ENCODE measurements around the gene LAMC1. TPM values are rescaled to one million over a fixed set of nuclear protein-coding genes. Genes with fewer than 3 reads are reported as not detected.

LAMC1 gene
- polyA plus RNA-seq, 1 of the 3 experiments (the other 2 are of a cell fraction): 101 TPM

GRCh38 chr1:183137782-183138181 is 114.6 kb downstream of the LAMC1 start:
- DNase-seq: no peak
- WGBS (ENCODE audit: low lambda C conversion rate): 75% methylated on average over 3 of the region's 3 CpGs
- H3K4me1 ChIP-seq (ENCODE audit: control insufficient read depth in 1 of 2, insufficient read depth in 2 of 2, low read depth in 1 of 2, low read length in 1 of 2): peaks cover 0 to 6% of the 10 kb centered on the region in 2 experiments; a peak in 2 of 4 replicates
- TF ChIP-seq FOXM1 (IDR thresholded peaks at IDR 0.05; ENCODE audit: low read depth): no peak
- TF ChIP-seq NFIC (IDR thresholded peaks at IDR 0.05; ENCODE audit: borderline replicate concordance): no peak
- no peak for TF ChIP-seq TAF1 (IDR thresholded peaks at IDR 0.05; ENCODE audit: borderline replicate concordance, low read depth, low read length)
- no peaks in the 10 kb centered on the region for H3F3A ChIP-seq (replicated peaks; ENCODE audit: insufficient read depth)
- H3K9me2 ChIP-seq: no peaks in the 10 kb centered on the region
- CTCF ChIA-PET: no interaction called here
- H3K27ac ChIP-seq (ENCODE audit: low read depth in 2 of 2, low read length in 1 of 2): no peak overlapping the region
- H3K36me3 ChIP-seq (replicated peaks in 1 of 2; ENCODE audit: control insufficient read depth in 1 of 2, insufficient read depth in 2 of 2, low read length in 1 of 2): peaks cover 83 to 90% of the 10 kb centered on the region in 2 experiments
- H3K4me2 ChIP-seq: no peak overlapping the region
- no peak overlapping the region for H3K9ac ChIP-seq
- no peaks in the 10 kb centered on the region for H3K79me2 ChIP-seq (ENCODE audit: insufficient read depth)
- H3K4me3 ChIP-seq (ENCODE audit: low read depth in 2 of 2, low read length in 1 of 2): no peak overlapping the region
- H3K27me3 ChIP-seq (ENCODE audit: insufficient read depth): no peaks in the 10 kb centered on the region
- H3K9me3 ChIP-seq: no peaks in the 10 kb centered on the region
- no peak overlapping the region for H2AFZ ChIP-seq (ENCODE audit: low read depth)
- H4K20me1 ChIP-seq (ENCODE audit: insufficient read depth): no peaks in the 10 kb centered on the region
- POLR2A ChIA-PET: no interaction called here

GRCh38 chr1:183138301-183138700 is 115.1 kb downstream of the LAMC1 start:
- Histone ChIP-seq H3K4me3 (ENCODE audit: low read depth in 2 of 2, low read length in 1 of 2) (no peak overlapping the region), H3F3A (replicated peaks; ENCODE audit: insufficient read depth) (peaks cover 2% of the 10 kb centered on the region), H3K79me2 (ENCODE audit: insufficient read depth) (no peaks in the 10 kb centered on the region), H3K4me1 (ENCODE audit: control insufficient read depth in 1 of 2, insufficient read depth in 2 of 2, low read depth in 1 of 2, low read length in 1 of 2) (peaks cover 0 to 6% of the 10 kb centered on the region in 2 experiments; a peak in 2 of 4 replicates), H4K20me1 (ENCODE audit: insufficient read depth) (no peaks in the 10 kb centered on the region), H3K36me3 (replicated peaks in 1 of 2; ENCODE audit: control insufficient read depth in 1 of 2, insufficient read depth in 2 of 2, low read length in 1 of 2) (peaks cover 85 to 90% of the 10 kb centered on the region in 2 experiments), H3K9ac (no peak overlapping the region), H3K4me2 (no peak overlapping the region), H3K27me3 (ENCODE audit: insufficient read depth) (no peaks in the 10 kb centered on the region), H3K9me3 (no peaks in the 10 kb centered on the region), H3K27ac (ENCODE audit: low read depth in 2 of 2, low read length in 1 of 2) (peak overlapping the region in 1 of 2 experiments; percentile 43; a peak in 1 of 4 replicates), H3K9me2 (no peaks in the 10 kb centered on the region), H2AFZ (ENCODE audit: low read depth) (no peak overlapping the region)
- TF ChIP-seq CTCF (IDR thresholded peaks at IDR 0.05) (no peak), RXRA (IDR thresholded peaks at IDR 0.05; ENCODE audit: borderline replicate concordance, low read depth) (no peak), CHD2 (IDR thresholded peaks at IDR 0.05; ENCODE audit: low read length, partially characterized antibody) (no peak), TAF1 (IDR thresholded peaks at IDR 0.05; ENCODE audit: borderline replicate concordance, low read depth, low read length) (no peak), JUND (IDR thresholded peaks at IDR 0.05) (no peak), SIN3A (IDR thresholded peaks at IDR 0.05; ENCODE audit: borderline replicate concordance, low read depth, low read length) (no peak), USF2 (IDR thresholded peaks at IDR 0.05; ENCODE audit: borderline replicate concordance, low read depth, low read length) (no peak), NRF1 (IDR thresholded peaks at IDR 0.05; ENCODE audit: low read depth, low read length) (no peak), SMC3 (IDR thresholded peaks at IDR 0.05; ENCODE audit: low read depth, low read length) (no peak), ZBTB33 (IDR thresholded peaks at IDR 0.05; ENCODE audit: borderline replicate concordance, low read depth) (no peak), FOSL2 (IDR thresholded peaks at IDR 0.05; ENCODE audit: borderline replicate concordance, low read depth) (no peak), GABPA (IDR thresholded peaks at IDR 0.05; ENCODE audit: low read depth) (no peak), NFIC (IDR thresholded peaks at IDR 0.05; ENCODE audit: borderline replicate concordance) (no peak), FOXJ3 (CRISPR knock-in tag; IDR thresholded peaks at IDR 0.05) (no peak), MEF2A (IDR thresholded peaks at IDR 0.05; ENCODE audit: borderline replicate concordance, low read depth) (no peak), EZH2phosphoT487 (IDR thresholded peaks at IDR 0.05; ENCODE audit: borderline replicate concordance, low read depth) (no peak), ELF1 (IDR thresholded peaks at IDR 0.05) (no peak), POLR2AphosphoS5 (IDR thresholded peaks at IDR 0.05; ENCODE audit: low read depth, low read length) (no peak), USF1 (IDR thresholded peaks at IDR 0.05; ENCODE audit: borderline replicate concordance, low read depth) (no peak), FOXM1 (IDR thresholded peaks at IDR 0.05; ENCODE audit: low read depth) (no peak)
- WGBS (ENCODE audit: low lambda C conversion rate): 83% methylated on average over 4 of the region's 4 CpGs
- no peak for DNase-seq
- CTCF ChIA-PET: no interaction called here
- POLR2A ChIA-PET: no interaction called here

All from SK-N-SH (cell line).